Stimulated activated CD4-positive, alpha-beta T cell treated with anti-CD3 and anti-CD28 coated beads, Interleukin-1b, Interleukin-23, amount 100 ng/mL, for 1 hour (primary cell): ENCODE data around the gene MXD4.

Experiments used
- DNase-seq, 2 donors: peaks; one replicate each; pipeline ENCODE4 v3.0.0-alpha.2; 2020; ENCODE audit warnings: low read depth in 2 of 2

The MXD4 gene

GRCh38 chr4:2291705-2292645 is 30.1 kb upstream of the MXD4 start:
- no peak for DNase-seq

DNA sequence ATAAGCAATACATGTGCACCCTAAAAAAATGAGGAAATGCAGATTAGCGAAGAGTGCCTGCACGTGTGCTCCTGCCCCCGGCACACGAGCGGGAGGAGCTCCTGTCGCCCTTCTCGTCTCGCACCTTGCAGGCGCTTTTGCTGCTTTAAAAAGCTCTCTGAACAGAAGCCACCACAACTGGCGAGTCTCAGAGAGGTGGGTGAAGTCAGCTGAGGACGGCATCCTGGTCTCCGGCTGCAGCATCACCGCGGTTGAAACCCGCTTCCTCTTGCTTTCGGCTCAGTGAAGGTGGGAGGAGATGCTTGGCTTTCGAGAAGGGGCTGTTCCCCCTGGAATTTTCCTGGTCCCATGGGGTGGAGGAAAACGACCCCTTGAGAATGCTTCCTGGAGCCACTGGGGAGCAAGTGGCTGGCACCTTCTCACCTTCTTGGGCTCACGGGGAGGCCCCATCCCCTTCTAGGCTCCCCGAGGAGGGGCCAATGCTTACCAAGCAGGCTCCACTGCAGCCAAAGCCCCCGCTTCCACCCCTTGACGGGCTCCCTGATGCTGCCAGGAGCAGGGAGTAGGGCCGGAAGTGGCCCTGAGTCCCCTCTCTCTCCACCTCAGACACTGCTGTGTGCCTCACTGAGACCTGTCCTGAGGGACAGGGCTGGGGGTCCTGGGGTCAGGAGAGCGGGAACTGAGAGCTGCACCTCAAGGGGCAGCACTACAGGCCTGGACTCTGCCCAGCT is 29.2 kb upstream of the MXD4 start:
- peak in 1 of 2 donors; percentile 45 for DNase-seq

GRCh38 chr4:2290488-2290887 is 28.6 kb upstream of the MXD4 start:
- DNase-seq: no peak

DNA sequence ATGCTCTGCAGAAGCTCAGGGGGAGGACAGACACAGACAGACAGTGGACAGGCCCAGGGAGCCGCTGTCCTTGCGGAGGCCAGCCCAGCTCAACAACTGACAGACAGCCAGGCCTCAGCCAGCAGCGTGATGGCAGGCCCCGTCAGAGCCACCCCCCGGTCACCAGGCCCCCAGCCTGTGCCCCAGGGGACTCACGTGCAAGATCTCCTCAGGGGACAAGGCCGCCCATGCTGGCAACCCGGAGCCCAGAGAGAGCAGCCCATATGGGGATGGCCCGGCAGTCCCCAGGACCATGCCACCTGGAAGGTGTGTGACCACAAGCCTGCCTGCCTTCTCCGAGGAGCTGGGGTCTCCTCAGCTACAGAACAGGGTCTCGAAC is 28.0 kb upstream of the MXD4 start:
- no peak for DNase-seq

DNA sequence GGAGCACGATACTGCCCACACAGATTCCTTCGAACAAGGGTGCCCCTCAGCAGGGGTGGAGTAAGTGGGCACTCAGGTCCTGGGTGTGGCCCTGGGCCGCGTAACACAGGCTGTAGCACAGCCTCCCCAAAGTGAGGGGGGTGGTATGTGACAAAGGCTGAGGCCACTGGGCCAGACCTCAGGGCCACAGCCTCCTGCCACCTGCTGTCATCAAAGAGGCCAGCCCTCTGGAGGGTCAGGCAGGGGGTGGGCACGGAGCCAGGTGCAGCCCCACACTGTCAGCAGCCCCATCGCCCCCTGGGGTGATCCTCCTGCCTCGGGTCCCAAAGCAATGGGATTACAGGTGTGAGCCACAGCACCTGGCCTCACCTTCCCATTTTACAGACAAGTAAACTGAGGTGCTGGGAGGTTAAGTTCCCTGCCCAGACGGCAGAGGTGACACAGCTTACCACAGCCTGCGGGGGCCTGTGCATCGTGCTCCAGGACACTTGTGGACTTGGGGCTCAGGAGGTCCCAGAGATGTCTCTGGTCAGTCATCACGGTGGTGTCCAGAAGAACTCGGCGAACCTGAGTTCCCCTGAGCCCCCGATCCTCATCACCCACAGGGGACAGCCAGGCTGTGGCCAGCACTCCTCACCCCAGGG is 27.5 kb upstream of the MXD4 start:
- no peak for DNase-seq

GRCh38 chr4:2288051-2288541 is 26.2 kb upstream of the MXD4 start:
- DNase-seq: no peak

GRCh38 chr4:2287594-2287915 is 25.6 kb upstream of the MXD4 start:
- no peak for DNase-seq

DNA sequence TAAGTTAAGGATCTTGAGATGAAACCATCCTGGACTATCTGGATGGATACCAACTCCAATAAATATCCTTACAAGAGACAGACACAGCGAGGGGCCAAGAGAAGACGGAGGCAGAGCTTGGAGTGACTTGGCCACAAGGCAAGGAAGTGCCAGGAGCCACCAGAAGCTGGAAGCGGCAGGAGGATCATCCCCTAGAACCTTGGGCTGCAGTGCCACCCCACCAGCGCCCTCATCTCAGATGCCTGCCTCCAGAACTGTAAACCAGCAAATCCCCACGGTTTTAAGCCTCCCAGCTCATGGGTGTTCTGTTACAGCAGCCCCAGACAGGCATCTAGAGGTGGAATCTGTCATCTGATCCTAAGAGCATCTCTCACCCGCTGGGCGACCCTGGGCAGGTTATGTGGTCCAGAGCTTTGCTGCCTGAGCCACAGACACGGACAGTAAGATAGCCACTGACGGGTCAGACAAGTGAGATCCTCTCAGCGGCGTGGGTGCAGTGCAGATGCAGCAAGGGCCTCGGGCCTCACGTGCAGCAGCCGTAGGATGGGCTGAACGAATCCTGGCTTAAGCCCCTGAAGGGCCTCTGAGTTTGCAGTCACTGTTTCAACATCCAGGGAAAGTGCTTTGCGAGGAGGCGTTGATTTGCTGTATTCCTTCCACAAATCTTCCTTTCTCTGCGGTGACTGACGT is 25.1 kb upstream of the MXD4 start:
- DNase-seq: no peak

- DNase-seq: no peak
Observed at GRCh38 chr4:2285613-2286381, 23.9 kb upstream of the MXD4 start.

- no peak for DNase-seq
Observed at GRCh38 chr4:2284934-2285612, 23.2 kb upstream of the MXD4 start.

- DNase-seq: no peak
Observed at GRCh38 chr4:2284161-2284933, 22.4 kb upstream of the MXD4 start.

DNA sequence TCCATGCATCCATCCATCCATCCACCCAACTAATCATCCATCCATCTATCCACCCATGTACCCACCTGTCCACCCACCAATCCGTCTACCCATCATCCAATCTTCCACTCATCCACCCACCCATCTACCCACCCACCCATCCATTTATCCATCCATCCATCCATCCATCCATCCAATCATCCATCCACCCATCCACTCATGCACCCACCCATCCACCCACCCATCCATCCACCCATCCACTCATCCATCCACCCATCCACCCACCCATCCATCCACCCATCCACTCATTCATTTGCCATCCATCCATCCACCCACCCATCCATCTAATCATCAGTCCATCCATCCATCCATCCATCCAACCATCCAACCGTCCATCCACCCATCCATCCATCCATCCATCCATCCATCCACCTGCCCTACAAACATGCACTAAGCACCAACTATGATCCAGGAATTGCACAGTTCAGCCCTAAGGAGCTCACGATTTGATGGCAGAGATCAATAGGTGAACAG is 21.3 kb upstream of the MXD4 start:
- no peak for DNase-seq

- peak in 1 of 2 donors; percentile 75 for DNase-seq
Observed at GRCh38 chr4:2281575-2282343, 19.9 kb upstream of the MXD4 start.

- no peak for DNase-seq
Observed at GRCh38 chr4:2280531-2281300, 18.8 kb upstream of the MXD4 start.

DNA sequence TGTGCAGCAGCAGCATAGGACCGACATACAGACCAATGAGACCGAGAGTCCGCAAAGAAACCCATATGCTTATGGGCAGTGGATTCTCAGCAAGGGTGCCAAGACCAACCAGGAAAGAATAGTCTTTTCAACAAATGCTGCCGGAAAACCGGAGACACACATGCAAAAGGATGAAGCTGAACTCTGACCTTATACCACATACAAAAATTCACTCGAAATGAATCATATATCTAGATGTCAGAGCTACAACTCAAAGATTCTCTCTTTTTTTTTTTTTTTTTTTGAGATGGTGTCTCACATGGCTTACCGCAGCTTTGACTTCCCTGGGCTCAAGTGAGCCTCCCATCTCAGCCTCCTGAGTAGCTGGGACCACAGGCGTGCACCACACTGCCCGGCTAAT is 16.0 kb upstream of the MXD4 start:
- DNase-seq: no peak

- DNase-seq: no peak
Observed at GRCh38 chr4:2276581-2277325, 14.8 kb upstream of the MXD4 start.

- no peak for DNase-seq
Observed at GRCh38 chr4:2275546-2276251, 13.8 kb upstream of the MXD4 start.
